HG03066 (cell line): ENCODE results near the gene SELP.
"Not testable (repeated sequence)": the region's sequence is repeated elsewhere in the genome, so short reads cannot be mapped to it uniquely, and the experiment has no call there.

Experiments
- ATAC-seq: cut with Tn5 transposase; IDR thresholded peaks from one replicate; pipeline ENCODE4 v1.9.1; 2021; ENCODE audit warnings: low read depth; ENCODE audit not compliant: unreplicated experiment

SELP gene

DNA sequence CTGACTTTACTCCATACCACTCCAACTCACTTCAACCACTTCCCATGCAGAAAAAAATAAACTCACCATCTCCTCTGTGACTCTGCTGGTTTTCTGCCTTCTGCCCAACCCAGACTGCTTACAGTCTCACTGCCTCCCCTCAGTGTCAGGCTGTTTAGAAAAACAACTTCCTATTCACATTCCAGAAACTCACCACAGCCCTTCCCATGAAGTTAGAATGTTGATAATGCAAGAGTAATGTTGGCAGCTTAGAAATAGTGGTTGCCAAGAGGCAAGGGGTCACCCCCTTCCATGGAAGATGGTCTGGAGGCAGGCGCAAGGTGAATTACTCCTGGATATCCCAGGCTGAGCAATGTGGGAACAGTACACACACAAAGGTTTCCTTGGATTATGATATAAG lies at the start of gene SELP:
TSS of gene SELP (minus strand) at position 119 of the 400 bp plus-strand sequence. CDS start at position 69, 50 bp downstream.
- ATAC-seq, result no peak

DNA sequence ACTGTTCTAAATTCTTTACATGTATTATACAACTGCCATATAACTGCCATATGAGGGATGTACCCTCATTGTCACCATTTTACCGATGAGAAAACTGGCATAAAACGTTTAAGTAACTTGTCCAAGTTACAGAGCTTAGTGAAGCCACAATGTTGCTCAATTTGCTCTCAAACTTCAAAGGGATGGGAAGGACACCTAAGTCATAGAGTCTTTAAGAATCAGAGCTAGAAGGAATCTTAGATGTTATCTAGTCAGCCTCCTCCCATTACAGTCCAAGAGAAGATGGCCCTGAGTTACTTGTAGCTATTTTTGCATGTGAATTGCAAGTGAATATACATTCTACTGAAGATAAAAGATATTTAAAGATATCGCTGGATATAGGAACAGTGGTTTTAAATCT lies 49.8 kb upstream of the SELP start:
- no peak for ATAC-seq

DNA sequence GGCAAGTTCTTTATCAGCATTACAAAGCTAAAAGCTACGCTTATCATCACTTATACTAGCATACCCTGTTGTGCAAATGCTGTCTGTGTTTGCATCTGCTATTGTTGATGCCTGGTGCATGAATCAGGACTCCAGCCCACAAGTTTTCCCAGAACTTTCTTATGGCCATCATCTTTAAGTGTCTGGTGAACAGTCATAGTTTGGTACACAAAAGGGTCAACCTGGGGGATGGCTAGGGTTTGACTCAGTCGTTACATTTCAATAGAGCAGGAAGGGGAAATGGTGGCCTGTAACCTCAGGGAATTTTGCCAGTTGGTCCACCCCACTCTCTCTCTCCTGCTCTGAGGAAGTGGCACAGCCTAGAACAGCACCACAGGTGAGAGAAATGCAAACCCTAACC lies 46.1 kb upstream of the SELP start:
- ATAC-seq, result no peak

DNA sequence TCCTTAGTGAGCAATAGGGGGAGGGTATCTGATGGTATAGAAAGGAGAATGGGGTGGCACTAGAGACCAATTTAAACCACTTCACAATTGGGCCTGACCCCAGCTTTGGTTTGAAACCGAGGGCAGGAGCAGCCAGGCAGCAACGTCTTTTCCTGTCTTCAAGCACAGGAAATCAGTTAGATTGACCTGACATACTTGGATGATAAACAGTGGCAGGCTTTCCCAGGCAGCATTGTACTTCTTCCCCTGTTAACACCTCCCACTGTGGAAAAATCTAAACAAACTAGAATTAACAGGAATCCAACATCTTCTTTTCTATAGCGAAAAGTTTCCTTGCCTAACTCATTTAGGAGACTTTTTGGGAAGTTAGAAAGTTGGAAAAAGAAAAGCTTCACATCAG lies 40.9 kb upstream of the SELP start:
- no peak for ATAC-seq

DNA sequence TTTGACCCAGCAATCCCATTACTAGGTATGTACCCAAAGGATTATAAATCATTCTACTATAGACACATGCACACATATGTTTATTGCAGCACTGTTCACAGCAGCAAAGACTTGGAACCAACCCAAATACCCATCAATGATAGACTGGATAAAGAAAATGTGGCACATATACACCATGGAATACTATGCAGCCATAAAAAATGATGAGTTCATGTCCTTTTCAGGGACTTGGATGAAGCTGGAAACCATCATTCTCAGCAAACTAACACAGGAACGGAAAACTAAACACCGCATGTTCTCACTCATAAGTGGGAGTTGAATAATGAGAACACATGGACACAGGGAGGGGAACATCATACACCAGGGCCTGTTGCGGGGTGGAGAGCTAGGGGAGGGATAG lies 40.3 kb upstream of the SELP start:
- ATAC-seq, result not testable (repeated sequence)

DNA sequence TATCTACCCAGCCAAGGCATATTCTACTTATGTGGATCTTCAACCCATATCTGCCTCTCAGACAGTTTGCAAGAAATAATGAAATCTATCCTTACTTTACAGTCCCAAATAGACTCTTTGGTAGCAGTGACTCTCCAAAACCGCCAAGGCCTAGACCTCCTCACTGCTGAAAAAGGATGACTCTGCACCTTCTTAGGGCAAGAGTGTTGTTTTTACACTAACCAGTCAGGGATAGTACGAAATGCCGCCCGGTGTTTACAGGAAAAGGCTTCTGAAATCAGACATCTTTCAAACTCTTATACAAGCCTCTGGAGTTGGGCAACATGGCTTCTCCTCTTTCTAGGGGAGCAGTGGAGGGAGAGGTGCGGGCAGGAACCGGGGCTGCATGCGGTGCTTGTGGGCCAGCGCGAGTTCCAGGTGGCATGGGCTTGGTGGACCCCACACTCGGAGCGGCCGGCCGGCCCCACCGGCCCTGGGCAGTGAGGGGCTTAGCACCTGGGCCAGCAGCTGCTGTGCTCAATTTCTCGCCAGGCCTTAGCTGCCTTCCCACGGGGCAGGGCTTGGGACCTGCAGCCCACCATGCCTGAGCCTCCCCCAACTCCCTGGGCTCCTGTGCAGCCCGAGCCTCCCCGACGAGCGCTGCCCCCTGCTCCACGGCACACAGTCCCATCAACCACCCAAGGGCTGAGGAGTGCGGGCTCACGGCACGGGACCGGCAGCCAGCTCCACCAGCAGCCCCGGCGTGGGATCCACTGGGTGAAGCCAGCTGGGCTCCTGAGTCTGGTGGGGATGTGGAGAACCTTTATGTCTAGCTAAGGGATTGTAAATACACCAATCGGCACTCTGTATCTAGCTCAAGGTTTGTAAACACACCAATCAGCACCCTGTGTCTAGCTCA lies 38.0 kb upstream of the SELP start:
- ATAC-seq, result not testable (repeated sequence)

DNA sequence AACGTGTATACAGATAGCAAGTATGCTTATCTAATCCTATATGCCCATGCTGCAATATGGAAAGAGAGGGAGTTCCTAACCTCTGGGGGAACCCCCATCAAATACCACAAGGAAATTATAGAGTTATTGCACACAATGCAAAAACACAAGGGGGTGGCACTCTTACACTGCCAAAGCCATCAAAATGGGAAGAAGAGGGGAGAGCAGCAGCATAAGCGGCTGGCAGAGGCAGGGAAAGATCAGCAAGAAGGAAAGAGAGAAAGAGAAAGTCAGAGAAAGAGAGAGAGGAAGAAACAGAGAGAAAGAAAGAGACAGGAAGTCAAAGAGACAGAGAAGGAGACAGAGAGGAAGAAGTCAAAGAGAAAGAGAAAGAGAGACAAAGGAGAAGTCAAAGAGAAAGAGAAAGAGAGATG lies 37.3 kb upstream of the SELP start:
- ATAC-seq, result peak; percentile 63

DNA sequence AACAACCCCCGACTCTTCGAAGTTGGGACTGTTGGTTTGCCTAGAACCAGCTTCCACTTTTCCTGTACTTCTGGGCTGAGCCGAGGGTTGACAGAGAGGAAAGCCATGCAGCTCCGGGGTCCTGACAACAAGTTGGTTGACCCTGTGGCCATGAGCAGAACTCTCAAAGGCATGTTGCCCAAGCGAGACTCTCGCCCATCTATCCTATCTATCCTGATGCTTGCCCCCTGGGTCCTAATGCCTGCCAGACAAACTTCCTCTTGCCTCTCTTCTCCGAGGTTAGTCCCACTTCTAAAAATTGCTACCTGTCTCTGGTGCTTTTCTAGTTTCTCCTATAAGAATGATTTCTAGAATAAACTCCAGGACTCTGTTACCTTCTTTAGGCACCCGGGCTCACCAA lies 32.8 kb upstream of the SELP start:
- ATAC-seq, result not testable (repeated sequence)

DNA sequence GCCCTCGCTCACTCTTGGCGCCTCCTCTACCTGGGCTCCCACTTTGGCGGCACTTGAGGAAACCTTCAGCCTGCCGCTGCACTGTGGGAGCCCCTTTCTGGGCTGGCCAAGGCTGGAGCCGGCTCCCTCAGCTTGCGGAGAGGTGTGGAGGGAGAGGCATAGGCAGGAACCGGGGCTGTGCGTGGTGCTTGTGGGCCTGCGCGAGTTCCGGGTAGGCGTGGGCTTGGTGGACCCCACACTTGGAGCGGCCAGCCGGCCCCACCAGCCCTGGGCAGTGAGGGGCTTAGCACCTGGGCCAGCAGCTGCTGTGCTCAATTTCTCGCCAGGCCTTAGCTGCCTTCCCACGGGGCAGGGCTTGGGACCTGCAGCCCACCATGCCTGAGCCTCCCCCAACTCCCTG lies 31.1 kb upstream of the SELP start:
- not testable (repeated sequence) for ATAC-seq

DNA sequence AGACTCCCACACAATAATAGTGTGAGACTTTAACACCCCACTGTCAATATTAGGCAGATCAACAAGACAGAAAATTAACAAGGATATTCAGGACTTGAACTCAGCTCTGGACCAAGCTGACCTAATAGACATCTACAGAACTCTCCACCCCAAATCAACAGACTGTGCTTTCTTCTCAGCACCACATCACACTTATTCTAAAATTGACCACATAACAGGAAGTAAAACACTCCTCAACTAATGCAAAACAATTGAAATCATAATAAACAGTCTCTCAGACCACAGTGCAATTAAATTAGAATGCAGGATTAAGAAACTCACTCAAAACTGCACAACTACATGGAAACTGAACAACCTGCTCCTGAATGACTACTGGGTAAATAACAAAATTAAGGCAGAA lies 28.9 kb upstream of the SELP start:
- ATAC-seq, result not testable (repeated sequence)

DNA sequence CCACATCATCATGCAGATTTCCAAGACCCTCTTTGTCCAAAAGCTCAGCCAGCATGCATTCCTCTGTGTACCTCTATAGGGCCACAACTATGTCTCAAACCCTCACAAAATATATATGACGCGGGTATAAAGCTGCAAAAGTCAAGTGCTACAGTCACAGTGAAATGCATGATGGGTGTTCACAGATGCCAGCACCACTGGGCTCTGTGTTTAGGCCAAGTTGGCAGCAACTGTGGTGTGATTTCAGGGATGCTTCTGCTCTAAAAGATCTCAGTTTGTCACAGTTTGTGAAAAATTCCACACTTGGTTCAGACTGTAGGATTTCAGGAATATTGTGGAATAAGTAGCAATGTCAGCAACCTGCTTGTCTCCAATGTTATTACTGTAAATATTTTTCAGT lies 23.9 kb upstream of the SELP start:
- ATAC-seq, result no peak

DNA sequence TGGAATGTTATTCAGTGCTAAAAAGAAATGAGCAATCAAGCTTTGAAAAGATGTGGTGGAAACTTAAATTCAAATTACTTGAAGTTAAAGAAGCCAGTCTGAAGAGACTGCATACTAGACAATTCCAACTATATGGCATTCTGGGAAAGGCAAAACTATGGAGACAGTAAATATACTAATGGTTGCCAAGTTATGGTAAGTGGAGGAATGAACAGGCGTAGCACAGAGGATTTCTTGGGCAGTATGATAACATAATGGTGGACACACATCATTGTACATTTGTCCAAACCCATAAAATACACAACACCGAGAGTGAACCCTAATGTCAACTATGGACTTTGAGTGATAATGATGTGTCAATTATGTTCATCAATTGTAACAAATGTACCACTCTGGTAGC lies 21.1 kb upstream of the SELP start:
- no peak for ATAC-seq

DNA sequence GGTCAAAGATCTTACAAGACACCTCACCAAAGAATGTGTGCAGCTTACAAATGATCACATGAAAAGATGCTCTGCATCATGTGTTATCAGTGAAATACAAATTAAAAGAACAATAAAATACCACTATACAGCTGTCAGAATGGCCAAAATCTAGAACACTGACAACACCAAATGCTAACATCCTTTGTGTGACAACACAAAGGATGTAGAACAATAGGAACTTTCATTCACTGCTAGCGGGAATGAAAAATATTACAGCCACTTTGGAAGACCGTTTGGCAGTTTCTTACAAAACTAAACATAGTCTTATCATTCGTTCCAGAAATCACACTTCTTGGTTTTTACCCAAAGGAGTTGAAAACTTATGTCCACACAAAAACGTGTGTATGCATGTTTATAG lies 20.6 kb upstream of the SELP start:
- no peak for ATAC-seq

DNA sequence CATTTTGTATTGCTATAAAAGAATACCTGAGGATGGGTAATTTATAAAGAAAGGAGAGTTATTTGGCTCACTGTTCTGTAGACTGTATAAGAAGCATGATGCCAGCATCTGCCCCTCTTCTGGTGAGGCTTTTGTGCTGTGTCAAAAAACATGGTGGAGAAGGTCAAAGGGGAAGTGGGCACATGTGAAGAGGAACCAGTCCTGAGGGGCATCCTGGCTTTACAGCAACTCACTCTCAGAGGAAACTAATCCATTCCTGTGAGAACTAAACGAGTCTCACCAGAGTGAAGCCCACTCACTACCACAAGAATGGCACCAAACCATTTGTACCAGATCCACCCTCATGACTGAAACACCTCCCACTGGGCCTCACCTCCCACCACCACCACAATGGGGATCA lies 18.8 kb upstream of the SELP start:
- no peak for ATAC-seq

DNA sequence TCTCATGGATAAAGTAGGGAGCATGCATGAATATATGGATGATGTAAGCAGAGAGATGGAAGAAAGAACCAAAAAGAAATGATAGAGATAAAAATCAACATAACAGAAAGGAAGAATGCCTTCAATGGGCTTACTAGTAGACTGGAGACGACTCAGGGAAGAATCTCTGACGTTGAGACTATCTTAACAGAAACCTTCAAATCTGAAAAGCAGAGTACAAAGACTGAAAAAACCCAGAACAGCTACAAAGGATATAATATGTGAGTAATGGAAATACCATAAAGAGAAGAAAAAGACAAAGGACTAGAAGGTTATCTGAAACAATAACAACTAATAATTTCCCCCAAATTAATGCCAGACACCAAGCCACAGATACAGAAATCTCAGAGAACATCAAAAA lies 18.3 kb upstream of the SELP start:
- no peak for ATAC-seq

DNA sequence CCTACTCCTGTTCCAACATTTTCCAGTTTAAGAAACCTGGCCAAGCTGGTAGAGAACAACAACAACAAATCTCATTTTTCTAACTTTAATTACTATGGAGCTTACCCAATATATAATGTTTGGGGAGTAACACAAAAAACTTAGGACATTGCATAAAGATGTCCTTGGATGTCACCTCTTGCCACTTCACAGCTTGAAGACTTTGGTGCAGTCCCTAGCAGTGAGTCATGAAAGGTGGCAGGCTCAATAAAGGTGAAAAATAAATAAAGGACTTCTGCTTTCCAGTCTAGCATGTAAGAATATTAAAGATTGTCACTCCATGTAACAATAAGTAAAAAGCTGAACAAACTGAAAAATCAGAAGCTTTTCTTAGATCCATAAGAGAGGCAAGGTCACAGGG lies 17.6 kb upstream of the SELP start:
- no peak for ATAC-seq

DNA sequence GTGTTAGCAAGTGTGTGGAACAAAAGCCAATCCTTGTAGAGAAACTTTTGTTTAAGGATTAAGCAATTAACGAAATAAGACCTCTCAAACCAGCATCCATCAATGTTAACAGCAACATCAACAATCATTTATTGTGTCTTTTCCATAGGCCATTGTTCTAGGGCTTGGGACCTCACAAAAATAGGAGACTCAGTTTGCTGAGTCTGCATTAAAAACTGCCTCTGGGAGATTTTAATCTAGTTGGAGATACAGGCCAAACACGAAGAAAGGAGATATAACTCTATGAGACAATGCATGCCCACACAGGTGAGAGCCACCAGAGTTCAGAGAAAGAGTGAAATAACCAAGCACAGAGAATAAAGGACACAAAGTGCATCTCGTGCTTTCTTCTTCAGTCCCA lies 14.4 kb upstream of the SELP start:
- no peak for ATAC-seq

DNA sequence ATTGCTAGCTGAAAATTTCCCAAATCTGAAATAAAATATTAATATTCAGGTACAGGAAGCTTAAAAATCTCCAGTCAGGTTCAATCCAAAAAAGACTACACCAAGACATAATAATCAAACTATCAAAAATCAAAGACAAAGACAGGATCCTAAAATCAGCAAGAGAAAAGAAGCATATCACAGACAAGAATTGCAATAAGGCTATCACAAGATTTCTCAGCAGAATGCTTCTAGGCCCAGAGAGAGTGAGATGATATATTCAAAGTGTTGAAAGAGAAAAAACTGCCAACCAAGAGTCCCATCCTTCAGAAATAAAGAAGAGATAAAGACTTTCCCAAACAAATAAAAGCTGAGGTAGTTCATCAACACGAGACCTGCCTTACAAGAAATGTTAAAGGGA lies 5.0 kb upstream of the SELP start:
- ATAC-seq, result no peak

DNA sequence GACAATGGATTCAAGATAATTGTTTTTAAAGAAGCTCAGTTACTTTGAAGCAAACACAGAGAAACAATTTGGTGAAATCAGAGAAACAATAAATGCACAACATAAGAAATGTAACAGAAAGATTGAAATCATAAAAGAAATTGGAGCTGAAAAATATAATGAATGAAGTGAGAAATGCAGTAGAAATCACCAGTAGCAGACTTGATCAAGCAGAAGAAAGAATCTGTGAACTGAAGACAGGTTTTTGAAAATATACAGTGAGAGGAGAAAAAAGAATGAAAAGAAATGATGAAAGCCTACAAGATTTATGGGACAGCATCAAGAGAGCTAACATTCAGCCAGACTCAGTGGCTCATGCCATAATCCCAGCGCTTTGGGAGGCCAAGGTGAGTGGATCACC lies 4.2 kb upstream of the SELP start:
- no peak for ATAC-seq

DNA sequence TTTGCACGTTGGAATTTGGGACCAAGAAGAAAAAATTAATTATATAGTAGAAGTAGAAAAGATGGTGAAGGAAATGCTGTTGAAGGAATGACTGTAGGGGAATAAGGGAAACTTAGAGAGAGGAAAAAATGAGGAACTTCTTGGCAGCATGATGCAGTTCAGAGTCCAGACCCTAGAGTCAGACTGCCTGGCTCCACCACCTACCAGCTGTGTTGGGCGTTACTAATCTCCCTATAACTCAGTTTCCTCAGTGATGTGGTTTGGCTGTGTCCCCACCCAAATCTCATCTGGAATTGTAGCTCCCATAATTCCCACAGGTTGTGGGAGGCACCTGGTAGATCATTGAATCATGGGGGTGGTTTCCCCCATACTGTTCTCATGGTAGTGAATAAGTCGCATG lies 1.3 kb upstream of the SELP start:
- ATAC-seq, result no peak

DNA sequence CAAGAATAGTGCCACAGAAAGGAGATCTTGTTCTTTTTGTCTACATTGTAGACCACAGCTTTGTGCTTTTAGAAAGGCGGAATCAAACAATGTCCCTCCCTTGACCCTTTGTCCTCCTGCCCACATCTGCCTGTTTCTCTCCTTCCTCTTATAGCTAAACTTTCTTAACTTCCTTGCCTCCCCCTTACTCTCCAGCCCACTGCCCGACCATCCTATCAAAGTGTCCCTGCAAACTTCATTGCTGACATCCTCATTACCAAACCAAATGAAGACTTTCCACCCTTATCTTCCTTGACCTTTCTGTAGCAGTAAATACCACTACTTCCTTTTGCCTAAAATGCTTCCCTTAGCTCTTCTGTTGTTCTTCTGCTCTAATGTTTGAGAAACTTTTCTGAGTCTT lies 5.0 kb downstream of the SELP start:
- no peak for ATAC-seq

DNA sequence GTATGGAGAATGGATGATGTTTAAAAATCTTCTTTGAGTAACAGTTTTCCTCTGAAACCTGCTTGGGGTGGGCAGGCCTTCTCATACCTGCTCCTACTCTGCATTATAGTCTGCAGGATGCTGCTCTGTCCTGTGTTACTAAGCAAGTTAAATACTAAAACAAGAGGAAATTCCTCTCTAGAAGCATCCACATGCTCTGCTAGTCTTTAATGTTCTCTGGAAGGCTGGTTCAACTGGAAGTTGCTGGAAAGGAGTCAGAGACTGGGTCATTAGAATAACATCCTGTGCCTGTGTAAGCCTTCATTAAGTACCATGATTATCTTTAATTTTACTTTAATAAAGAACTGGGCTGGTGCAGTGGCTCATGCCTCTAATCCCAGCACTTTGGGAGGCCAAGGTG lies 5.8 kb downstream of the SELP start:
- no peak for ATAC-seq
